ENCODE results near the gene MB21D2.

The MB21D2 gene

DNA sequence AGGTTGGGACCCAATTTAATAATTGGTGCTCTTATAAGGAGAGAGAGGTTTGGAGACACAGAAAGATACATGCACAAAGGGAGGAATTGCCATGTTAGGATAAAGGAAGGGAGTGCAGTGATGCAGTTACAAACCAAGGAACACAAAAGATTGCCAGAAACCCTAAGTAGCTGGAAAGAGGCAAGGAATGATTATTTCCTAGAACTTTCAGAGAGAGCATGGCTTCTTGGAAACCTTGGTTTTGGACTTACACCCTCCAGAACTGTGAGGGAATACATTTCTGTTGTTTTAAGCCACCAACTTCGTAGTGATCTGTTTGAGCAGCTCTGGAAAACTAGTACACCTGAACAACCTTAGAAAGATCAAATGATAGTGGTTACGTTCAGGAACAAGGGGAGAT, 25.0 kb upstream of the MB21D2 start:
- TF ChIP-seq, protein P1, sequence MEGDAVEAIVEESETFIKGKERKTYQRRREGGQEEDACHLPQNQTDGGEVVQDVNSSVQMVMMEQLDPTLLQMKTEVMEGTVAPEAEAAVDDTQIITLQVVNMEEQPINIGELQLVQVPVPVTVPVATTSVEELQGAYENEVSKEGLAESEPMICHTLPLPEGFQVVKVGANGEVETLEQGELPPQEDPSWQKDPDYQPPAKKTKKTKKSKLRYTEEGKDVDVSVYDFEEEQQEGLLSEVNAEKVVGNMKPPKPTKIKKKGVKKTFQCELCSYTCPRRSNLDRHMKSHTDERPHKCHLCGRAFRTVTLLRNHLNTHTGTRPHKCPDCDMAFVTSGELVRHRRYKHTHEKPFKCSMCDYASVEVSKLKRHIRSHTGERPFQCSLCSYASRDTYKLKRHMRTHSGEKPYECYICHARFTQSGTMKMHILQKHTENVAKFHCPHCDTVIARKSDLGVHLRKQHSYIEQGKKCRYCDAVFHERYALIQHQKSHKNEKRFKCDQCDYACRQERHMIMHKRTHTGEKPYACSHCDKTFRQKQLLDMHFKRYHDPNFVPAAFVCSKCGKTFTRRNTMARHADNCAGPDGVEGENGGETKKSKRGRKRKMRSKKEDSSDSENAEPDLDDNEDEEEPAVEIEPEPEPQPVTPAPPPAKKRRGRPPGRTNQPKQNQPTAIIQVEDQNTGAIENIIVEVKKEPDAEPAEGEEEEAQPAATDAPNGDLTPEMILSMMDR (IDR thresholded peaks at IDR 0.05), result no peak

DNA sequence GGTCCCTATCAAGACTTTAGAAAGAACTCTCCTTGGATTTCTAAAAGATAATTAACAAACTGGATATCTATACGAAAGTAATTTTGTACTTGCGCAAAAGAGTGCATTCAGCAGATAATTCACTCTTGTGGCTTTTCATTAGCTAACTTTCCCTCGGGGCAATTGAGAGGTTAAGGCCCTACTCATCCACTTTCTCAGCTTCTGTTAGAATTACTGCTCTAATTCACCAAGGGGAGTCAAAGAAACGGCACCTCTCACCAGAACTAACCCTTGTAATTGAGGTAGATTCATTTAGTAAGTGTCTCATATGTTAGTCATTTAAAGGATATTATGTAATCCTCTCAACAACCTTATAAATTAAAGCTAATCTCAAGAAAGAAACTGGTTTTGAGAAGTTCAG, 22.5 kb upstream of the MB21D2 start:
- TF ChIP-seq, protein P1 (IDR thresholded peaks at IDR 0.05), result no peak

DNA sequence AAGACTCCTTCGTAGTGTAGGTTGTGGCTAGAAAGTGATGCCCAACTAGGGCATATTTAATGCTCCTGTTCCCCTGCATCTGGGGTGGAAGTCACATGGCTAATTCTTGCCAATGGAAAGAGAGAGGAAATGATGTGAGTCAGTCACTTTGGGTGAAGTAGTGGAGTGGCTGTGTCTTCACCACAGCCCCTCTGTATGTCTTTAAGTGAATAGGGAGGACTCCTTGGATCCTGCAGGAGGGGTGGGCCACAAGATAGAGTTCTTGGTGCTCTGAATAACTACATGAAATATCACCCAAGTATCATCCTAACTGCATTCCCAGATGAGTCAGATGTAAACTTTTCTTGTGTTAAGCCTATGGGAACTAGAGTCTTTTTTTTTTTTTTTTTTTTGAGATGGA, 17.8 kb upstream of the MB21D2 start:
- TF ChIP-seq, protein P1 (IDR thresholded peaks at IDR 0.05), result no peak

DNA sequence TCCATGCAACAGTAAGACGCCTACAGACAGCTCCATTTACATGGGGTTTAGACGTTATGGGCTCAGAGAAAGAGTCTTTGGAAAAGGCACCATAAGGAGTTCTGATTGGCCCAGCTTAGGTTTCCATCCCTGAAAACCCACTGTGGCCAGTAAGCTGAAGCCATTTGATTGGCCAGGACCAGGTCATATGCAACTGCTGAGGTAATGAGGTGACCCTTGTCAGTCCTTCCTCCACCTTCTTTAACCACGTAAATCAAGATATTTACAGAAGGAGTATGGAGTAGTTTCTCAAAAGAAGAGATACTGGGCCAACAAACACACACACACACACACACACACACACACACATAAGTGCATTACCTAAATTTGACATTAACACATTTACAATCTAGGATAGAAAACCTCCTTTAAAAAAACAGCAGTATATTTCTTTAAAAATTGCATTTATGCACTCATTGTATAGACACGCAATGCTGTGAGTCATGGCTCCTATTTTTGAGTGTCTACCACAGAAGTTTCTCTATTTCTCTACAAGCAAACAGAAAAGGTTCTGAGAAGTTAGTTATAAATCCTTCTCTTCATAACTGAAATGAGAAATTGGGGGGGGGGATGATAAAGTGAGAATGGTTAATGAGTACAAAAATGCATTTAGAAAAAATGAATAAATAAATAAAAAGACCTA, 16.3 kb upstream of the MB21D2 start:
- TF ChIP-seq, protein P1 (IDR thresholded peaks at IDR 0.05), result no peak

DNA sequence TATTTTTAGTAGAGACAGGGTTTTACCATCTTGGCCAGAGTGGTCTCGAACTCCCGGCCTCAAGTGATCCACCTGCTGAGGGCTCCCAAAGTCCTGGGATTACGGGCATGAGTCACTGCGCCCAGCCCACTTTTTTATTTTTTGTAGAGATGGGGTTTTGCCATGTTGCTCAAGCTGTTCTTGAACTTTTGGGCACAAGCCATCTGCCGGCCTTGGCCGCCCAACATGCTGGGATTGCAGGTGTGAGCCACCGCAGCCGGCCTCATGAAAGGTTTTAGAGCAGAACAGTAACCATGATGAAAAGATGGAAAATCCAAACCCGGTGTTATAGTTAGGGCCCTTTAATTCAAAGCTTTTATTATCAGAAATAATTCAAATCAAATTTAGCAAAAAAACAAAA, 15.6 kb upstream of the MB21D2 start:
- TF ChIP-seq, protein P1 (IDR thresholded peaks at IDR 0.05), result no peak

DNA sequence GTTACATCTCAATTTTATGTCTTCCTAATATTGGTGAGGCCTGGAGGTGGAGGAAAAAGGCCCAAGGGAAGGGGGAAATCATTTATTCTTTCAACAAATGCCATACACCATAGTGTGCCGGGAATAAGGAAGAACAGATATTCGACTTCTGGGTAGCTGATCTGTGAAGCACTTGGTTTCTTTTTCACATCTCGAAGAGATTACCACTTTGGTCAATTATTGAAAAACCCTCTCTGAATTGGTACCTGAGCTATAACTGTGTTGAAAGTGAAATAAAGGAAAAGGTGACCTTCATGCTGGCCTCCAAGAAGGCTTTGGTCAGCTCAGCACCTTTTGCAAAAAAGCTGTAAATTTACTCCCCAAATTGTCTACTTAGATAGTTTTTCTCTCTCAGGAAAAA, 14.2 kb upstream of the MB21D2 start:
- TF ChIP-seq, protein P1 (IDR thresholded peaks at IDR 0.05), result no peak

DNA sequence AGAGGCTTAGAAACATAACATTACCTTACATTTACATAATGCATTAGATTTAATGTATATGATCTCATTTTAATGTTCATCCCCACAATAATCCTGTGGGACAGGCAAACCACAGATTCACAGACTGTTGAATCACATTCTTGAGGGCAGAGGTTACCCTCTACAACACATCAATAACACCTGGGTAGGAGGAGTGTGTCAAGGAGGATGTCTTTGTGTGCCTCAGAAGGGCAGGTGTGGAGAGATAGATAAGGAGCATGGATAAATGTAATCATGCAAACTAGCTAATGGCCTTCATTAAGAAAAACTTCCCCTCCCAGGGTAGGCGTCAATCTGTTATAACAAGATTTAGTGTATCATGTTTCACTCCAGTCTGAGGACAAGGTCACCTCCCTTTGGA, 12.9 kb upstream of the MB21D2 start:
- TF ChIP-seq, protein P1 (IDR thresholded peaks at IDR 0.05), result no peak
